ENCODE measurements around the gene ZFPM1.

DNA sequence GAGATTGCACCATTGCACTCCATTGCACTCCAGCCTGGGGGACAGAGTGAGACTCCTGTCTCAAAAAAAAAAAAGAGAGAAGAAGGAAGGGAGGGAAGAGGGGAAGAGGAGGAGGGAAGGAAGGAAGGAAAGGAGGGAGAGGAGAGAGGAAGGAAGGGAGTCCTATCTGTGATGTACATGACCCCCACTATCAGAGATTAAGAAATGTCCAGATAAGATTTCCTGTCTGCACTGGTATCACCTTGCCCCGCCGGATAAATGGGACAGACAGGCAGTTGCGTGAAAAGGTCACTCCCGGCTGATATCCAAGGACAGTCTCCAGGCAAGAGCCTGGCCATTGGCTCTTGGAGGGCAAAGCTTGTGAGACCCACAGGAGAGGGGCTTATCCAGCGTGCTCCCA, 5.2 kb upstream of the ZFPM1 start:
- TF ChIP-seq, protein P1, sequence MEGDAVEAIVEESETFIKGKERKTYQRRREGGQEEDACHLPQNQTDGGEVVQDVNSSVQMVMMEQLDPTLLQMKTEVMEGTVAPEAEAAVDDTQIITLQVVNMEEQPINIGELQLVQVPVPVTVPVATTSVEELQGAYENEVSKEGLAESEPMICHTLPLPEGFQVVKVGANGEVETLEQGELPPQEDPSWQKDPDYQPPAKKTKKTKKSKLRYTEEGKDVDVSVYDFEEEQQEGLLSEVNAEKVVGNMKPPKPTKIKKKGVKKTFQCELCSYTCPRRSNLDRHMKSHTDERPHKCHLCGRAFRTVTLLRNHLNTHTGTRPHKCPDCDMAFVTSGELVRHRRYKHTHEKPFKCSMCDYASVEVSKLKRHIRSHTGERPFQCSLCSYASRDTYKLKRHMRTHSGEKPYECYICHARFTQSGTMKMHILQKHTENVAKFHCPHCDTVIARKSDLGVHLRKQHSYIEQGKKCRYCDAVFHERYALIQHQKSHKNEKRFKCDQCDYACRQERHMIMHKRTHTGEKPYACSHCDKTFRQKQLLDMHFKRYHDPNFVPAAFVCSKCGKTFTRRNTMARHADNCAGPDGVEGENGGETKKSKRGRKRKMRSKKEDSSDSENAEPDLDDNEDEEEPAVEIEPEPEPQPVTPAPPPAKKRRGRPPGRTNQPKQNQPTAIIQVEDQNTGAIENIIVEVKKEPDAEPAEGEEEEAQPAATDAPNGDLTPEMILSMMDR (conservative IDR thresholded peaks at IDR 0.05), result no peak
- no peak for TF ChIP-seq ZFX (IDR thresholded peaks at IDR 0.05)
